T-helper 17 cell (primary cell): Measurements from ENCODE around the gene ADAT1. TPM values are rescaled to one million over a fixed set of nuclear protein-coding genes. Genes with fewer than 3 reads are reported as not detected.
"Not testable (repeated sequence)": the region's sequence is repeated elsewhere in the genome, so short reads cannot be mapped to it uniquely, and the experiment has no call there.

Experiments
- ATAC-seq: fragments of 150-1000 bp; cut with Tn5 transposase; 2 replicates; pipeline ENCODE4 v1.10.0; 2021; ENCODE audit warnings: mild to moderate bottlenecking, moderate library complexity
- DNase-seq, 3 donors: peaks; one replicate each; pipeline versions ENCODE4 v3.0.0 to v3.0.0-alpha.2; 2020 to 2021
- H3K9me3 ChIP-seq: one replicate; pipeline ENCODE4 v1.7.0; 2013; ENCODE audit warnings: low read length, mild to moderate bottlenecking; ENCODE audit not compliant: control insufficient read depth, poor library complexity, severe bottlenecking
- H3K27ac Mint-ChIP-seq: one replicate; pipeline ENCODE4 v1.8.0; 2022; ENCODE audit warnings: mild to moderate bottlenecking, moderate library complexity, mixed read lengths
- H3K27me3 Mint-ChIP-seq: one replicate; pipeline ENCODE4 v1.8.0; 2022; ENCODE audit warnings: mixed read lengths
- H3K36me3 Mint-ChIP-seq: one replicate; pipeline ENCODE4 v1.8.0; 2022; ENCODE audit warnings: low read depth, mixed read lengths
- H3K4me1 Mint-ChIP-seq: one replicate; pipeline ENCODE4 v1.8.0; 2022; ENCODE audit warnings: mild to moderate bottlenecking, mixed read lengths
- H3K4me3 Mint-ChIP-seq: one replicate; pipeline ENCODE4 v1.8.0; 2022; ENCODE audit warnings: mild to moderate bottlenecking, moderate library complexity, mixed read lengths
- total RNA-seq, 4 donors: library from RNA in 2 of 4; stranded (reverse) in 2 of 4; gene quantifications; one replicate each; pipeline ENCODE4 v1.2.3 and lab custom pipeline; 2022 to 2026

The ADAT1 gene
- total RNA-seq, 2 donors from 2014 or later, result 57.9 to 64.1 TPM

DNA sequence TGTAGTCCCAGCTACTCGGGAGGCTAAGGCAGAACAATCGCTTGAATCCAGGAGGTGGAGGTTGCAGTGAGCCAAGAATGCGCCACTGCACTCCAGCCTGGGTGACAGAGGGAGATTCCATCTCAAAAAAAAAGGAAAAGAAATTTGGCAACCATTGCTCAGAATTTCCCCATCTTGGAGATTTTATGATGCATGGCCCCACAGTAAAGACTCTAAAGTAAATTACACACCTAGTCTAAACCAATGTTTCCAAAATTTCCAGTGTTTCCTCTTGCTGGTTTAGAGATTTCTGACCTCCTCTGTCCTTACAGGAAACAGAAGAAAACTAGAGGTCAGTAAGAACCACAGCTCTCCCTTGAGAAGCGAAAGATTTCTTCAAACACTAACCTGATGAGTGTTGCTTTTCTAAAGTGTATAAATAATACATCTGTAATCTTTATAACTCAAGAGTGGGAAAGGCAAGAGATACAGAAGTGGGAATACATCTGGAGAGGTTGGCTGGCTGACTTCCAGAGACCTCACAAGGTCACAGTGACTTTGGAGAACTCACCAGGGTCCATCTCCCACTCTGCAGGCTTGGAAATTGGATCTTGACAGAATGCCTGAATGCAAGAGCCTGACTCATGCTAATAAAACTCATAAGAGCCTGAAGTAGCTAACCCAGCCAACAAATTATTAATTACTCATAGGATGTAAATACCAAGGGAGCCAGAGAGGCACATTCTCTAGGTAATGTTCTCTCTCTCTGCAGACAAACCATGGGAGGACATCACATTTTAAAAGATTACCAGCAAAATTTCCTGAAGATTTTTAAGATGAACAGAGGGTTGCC lies 8.8 kb downstream of the ADAT1 start:
- Mint-ChIP-seq H3K4me3 (no peak overlapping the region), H3K27ac (no peak overlapping the region), H3K27me3 (no peaks in the 10 kb centered on the region), H3K36me3 (peaks cover 4% of the 10 kb centered on the region), H3K4me1 (peaks cover 24% of the 10 kb centered on the region)
- no peak for DNase-seq
- no peaks in the 10 kb centered on the region for H3K9me3 ChIP-seq
- ATAC-seq, result no peak

DNA sequence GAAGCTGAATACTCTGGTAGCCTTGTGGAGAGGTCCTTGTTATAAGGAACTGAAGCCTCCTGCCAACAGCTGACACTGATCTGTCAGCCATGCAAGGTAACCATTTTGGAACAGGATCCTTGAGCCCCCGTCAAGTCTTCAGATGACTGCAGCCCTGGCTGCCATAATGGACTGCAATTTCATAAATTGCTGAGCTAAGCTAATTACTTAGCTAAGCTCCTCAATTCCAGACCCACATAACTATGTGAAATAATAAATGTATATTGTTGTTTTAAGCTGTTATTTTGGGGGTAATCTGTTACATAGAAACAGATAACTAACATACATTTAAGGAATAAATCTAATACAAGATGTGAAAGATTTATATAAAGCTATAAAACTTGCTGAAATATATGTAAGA lies 16.6 kb downstream of the ADAT1 start:
- peaks cover 9% of the 10 kb centered on the region for H3K4me1 Mint-ChIP-seq
- peaks cover 4% of the 10 kb centered on the region for H3K36me3 Mint-ChIP-seq
- no peaks in the 10 kb centered on the region for H3K27me3 Mint-ChIP-seq
- ATAC-seq (no peak), DNase-seq (no peak)
- H3K9me3 ChIP-seq, result no peaks in the 10 kb centered on the region
- H3K4me3 Mint-ChIP-seq, result no peak overlapping the region
- no peak overlapping the region for H3K27ac Mint-ChIP-seq

DNA sequence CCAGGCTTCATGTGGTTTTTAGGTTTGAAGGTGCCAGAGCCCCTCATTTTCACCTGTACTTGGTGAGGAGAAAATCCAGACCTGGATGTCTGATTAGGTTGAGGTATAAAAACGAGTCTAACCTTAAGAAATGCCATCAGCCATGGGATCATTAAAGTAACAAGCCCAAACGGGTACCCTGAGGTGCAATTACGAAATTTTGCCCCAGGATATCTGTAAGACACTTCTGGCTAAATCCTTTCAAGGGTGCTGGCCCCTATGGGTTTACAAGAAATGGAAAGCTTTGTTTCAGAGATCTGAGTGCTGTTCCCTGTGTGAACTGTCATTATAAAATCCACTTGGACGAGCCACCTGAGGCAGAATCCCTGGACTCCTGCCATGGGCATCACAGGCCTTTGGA lies 19.8 kb downstream of the ADAT1 start:
- peaks cover 7% of the 10 kb centered on the region for H3K4me1 Mint-ChIP-seq
- H3K4me3 Mint-ChIP-seq, result no peak overlapping the region
- no peak overlapping the region for H3K27ac Mint-ChIP-seq
- H3K9me3 ChIP-seq, result no peaks in the 10 kb centered on the region
- peaks cover 4% of the 10 kb centered on the region for H3K36me3 Mint-ChIP-seq
- no peak for ATAC-seq
- no peaks in the 10 kb centered on the region for H3K27me3 Mint-ChIP-seq
- DNase-seq, result no peak

DNA sequence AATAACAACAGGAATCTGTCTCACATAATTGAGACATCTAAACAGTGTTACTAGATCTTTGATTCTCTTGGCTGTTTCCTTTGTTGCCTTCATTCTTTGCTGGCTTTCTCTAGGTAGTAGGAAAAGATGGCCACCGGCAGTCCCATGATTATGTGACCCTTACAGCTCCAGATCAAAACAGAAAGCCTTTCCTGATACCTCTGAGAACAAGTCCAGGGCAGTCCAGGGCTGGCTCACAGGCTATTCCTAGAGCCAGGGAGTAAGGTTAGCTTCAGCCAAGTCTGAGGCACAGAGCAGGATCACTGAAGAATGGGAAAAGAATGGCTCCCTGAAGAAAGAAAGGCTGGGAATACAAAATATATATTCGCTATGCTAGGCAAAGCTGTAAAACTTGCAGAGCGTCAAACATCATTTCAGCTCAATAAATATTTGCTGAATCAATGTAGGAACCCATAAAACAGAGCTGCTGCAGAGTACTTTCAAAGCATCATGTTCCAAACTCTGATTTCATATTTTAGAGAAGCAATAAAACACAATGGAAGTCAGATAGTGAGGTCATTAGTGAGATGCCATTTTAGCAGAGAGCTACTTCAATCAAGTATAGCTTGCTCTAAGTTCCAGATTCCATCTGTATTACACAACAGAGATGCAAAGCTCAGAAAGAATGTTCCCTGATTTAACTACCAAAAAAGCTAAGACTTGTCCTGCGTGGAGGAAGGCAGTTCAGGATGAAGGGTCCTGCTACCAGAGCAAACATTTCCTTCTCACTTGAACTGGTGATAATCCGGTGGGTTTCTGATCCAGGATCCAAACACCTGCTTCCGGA lies 23.4 kb downstream of the ADAT1 start:
- DNase-seq (no peak), ATAC-seq (no peak)
- Mint-ChIP-seq H3K4me3 (no peak overlapping the region), H3K27ac (no peak overlapping the region), H3K4me1 (peaks cover 2% of the 10 kb centered on the region), H3K27me3 (no peaks in the 10 kb centered on the region), H3K36me3 (peaks cover 5% of the 10 kb centered on the region)
- no peaks in the 10 kb centered on the region for H3K9me3 ChIP-seq

DNA sequence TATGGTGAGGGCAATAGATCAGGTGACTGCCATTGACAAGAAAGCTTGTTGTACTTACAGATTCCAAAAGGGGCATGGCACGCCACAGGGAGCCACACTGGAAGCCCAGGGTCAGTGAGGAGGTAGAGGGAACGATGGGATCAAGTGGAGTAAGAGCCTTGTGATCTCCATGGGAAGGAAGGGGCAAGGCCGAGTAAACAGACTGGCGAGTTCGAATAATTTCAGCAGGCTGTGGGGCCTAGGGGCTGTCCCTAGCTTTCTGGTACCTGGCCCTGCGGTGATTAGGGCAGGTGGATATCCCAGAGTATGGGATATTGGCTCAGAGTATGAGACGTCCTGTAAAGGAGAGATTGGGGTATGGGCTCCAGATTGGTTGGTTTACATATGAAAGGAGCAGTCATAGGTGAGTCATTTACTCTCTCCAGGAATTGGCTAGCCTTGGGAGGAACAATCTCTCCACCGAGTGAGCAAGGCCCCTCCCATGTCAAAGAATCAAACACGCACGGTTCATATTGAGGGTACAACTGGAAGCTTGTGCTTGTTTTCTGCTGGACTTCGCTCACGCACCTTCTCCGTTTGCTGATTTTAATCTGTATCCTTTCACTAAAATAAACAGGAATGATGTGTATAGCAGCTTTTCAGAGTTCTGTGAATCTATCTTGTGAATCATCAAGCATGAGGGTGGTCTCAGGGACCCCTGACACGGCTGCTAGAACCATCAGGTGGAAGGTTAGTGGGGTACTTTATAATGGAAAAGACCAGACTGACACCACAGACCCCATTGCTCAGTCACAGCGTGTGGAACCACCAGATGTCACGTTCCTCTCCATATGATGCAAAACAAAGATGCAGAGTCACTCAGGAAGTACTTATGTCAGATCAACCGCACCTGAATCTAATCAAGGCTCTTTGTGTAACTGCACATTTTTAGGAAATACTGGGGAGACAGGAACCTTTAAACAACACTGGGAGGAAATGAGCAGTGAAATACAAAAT lies 29.0 kb downstream of the ADAT1 start:
- DNase-seq (no peak), ATAC-seq (no peak)
- peaks cover 6% of the 10 kb centered on the region for H3K4me1 Mint-ChIP-seq
- peak overlapping the region; percentile 47 for H3K27ac Mint-ChIP-seq
- no peak overlapping the region for H3K4me3 Mint-ChIP-seq
- no peaks in the 10 kb centered on the region for H3K9me3 ChIP-seq
- H3K36me3 Mint-ChIP-seq, result peaks cover 7% of the 10 kb centered on the region
- no peaks in the 10 kb centered on the region for H3K27me3 Mint-ChIP-seq

DNA sequence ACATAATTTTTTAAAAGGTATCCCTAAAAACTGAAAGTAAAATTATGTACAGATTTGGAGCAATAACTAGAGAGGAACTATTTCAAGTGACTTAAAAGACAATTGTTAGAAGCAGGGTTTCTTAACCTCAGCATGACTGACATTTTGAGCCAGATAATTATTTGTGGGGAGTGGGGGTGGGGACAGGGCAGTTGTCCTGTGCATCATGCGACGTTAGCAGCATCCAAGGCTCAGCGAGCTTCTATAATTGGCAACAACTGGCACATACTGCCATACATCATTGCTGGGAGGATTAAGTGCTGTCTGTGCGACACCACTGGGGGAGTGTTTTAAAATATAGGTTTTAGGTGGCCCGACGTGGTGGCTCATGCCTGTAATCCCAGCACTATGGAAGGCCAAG lies 29.8 kb downstream of the ADAT1 start:
- no peak for DNase-seq
- Mint-ChIP-seq H3K36me3 (peaks cover 7% of the 10 kb centered on the region), H3K4me3 (no peak overlapping the region), H3K27me3 (no peaks in the 10 kb centered on the region), H3K27ac (no peak overlapping the region), H3K4me1 (peaks cover 6% of the 10 kb centered on the region)
- H3K9me3 ChIP-seq, result no peaks in the 10 kb centered on the region
- no peak for ATAC-seq

DNA sequence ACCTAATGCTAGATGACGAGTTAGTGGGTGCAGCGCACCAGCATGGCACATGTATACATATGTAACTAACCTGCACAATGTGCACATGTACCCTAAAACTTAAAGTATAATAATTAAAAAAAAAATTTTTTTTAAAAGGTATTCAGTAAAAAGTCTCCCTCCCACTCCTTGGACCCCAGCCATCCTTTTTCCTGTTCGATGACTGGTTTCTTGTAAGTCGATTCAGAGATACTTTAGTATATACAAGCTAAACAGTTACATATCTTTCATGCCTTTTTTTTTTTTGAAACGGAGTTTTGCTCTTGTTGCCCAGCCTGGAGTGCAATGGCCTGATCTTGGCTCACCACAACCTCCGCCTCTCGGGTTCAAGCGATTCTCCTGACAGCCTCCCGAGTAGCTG lies 31.2 kb downstream of the ADAT1 start:
- H3K27me3 Mint-ChIP-seq, H3K4me1 Mint-ChIP-seq, H3K4me3 Mint-ChIP-seq, DNase-seq, ATAC-seq, H3K27ac Mint-ChIP-seq, H3K9me3 ChIP-seq, H3K36me3 Mint-ChIP-seq: not testable (repeated sequence)

DNA sequence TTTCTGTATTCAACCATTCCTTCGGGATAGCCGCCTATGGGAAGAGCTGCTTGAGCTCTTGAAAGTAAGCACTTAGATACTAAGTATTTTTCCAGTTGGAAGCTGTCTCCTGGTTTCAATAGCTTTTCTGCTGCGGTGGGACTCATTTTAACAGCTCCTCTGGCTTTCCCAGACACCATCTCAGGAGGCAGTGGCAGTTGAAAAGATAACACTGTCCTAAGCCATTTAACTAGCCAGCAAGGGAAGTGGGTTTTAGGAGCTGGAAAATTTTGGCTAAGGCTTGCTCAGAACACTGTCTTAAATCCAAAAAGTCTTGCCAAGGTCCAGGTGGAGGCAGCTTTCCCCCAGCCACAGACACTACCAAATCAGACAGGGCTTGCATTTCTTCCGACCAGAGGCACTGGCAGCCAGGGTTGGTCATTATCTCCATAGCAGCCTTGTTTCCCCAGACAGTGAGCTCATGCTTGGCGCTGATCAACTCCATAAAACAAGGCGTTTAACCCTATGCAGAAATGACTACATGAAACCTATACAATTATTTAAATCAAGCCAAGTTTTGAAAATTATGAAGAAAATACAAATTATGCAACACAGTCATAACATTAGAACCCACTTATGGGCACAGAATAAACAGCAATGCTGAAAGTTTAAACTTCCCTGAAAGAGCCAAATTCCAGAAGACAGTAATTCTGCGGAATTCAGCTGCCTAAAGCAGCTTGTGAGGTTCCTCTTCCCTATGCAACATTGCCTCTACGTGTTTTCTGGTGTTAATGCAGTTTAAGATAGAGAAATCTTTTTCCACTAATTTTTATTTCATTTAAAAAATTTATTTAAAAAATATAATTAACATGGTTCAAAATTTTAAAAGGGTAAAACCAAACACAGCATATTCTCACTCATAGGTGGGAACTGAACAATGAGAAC lies 31.9 kb downstream of the ADAT1 start:
- H3K27ac Mint-ChIP-seq, result no peak overlapping the region
- DNase-seq (no peak), ATAC-seq (no peak)
- H3K4me3 Mint-ChIP-seq, result no peak overlapping the region
- H3K4me1 Mint-ChIP-seq, result peaks cover 6% of the 10 kb centered on the region
- H3K36me3 Mint-ChIP-seq, result peaks cover 2% of the 10 kb centered on the region
- H3K27me3 Mint-ChIP-seq, result no peaks in the 10 kb centered on the region
- no peaks in the 10 kb centered on the region for H3K9me3 ChIP-seq

DNA sequence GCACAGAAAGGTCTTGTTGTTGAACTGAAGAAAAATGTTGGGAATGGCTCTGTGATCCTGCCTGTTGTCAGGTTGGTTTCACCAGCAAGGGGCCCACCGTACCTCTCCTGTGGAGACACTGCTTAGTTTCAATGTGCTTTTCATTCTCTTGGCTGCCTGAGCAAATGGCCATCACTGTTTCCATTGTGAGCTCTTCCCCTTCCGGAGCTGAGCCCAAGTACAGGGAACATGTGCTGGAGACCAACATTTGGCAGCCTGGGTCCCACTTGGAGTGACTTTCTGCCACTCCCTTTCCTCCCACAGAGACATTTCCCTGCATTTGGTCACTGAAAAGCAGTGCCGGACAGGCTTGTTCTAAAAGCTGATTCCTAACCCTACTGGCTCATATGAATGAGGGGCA lies 33.8 kb downstream of the ADAT1 start:
- ATAC-seq (no peak), DNase-seq (no peak)
- no peak overlapping the region for H3K4me3 Mint-ChIP-seq
- H3K27me3 Mint-ChIP-seq, result no peaks in the 10 kb centered on the region
- H3K27ac Mint-ChIP-seq, result no peak overlapping the region
- peaks cover 14% of the 10 kb centered on the region for H3K4me1 Mint-ChIP-seq
- no peaks in the 10 kb centered on the region for H3K9me3 ChIP-seq
- peaks cover 2% of the 10 kb centered on the region for H3K36me3 Mint-ChIP-seq

DNA sequence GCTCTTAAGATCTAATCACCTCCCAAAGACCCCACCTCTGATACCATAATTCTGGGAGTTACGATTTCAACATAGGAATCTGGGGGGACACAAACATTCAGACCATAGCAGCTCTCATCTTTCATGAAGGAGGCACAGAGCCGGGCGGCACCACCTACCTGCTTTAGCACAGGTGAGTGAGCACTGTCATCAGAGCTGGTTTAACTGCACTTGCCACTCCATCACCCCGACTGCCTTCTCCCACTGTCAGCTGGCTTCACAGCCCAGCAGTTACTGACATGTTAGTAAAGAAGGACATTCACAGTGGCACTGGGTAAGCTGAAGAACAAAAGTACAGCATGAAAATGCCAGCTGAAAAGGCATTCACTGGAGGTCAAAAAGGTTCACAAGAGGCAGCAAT lies 34.4 kb downstream of the ADAT1 start:
- Mint-ChIP-seq H3K4me3 (no peak overlapping the region), H3K4me1 (peaks cover 14% of the 10 kb centered on the region), H3K36me3 (peaks cover 1% of the 10 kb centered on the region), H3K27me3 (no peaks in the 10 kb centered on the region), H3K27ac (no peak overlapping the region)
- no peak for ATAC-seq
- H3K9me3 ChIP-seq, result no peaks in the 10 kb centered on the region
- DNase-seq, result no peak

DNA sequence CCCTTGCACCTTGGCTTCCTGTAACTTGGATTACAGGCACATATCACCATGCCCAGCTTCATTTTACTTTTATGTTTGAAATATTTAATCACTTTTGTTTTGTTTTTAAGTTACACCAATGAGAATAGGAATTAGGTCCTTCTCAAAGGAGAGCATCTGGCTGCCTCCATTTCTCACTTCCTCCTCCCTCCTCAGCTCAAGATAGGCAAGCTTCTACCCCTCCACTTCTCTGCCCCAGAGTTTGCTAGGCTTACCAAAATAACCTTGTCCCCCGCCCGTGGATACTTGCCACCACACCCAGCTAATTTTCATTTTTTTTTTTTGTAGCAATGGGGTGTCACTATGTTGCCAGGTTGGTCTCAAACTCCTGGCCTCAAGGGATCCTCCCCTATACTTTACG lies 39.0 kb downstream of the ADAT1 start:
- DNase-seq (no peak), ATAC-seq (no peak)
- H3K27ac Mint-ChIP-seq, result peak overlapping the region; percentile 88
- no peaks in the 10 kb centered on the region for H3K27me3 Mint-ChIP-seq
- H3K4me1 Mint-ChIP-seq, result peaks cover 14% of the 10 kb centered on the region
- no peaks in the 10 kb centered on the region for H3K36me3 Mint-ChIP-seq
- no peak overlapping the region for H3K4me3 Mint-ChIP-seq
- H3K9me3 ChIP-seq, result no peaks in the 10 kb centered on the region

DNA sequence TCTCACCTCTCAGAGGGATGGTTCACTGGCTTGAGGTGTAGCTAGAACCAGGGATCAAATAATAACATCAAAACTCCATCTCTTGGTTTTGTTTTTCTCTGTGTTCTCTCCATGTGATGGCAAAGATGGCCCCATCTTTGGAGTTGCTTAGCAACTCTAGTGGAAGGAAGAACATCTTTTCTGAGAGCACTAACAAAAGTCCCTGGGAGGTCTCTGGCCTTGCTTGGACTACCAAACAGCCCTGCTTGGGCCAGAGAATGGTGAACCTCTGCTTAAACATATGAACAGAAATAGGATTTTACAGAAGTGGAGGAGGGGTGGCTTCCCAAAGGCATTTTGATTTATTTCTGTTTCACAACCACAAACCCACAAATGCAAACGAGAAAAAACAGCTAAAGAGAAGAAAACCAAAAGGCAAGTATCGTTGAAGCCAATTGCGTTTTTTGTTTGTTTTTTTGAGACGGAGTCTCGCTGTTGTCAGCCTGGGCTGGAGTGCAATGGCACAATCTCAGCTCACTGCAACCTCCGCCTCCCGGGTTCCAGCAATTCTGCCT lies 43.7 kb downstream of the ADAT1 start:
- Mint-ChIP-seq H3K4me1 (peaks cover 8% of the 10 kb centered on the region), H3K36me3 (no peaks in the 10 kb centered on the region), H3K4me3 (no peak overlapping the region), H3K27ac (no peak overlapping the region), H3K27me3 (no peaks in the 10 kb centered on the region)
- ATAC-seq, result no peak
- no peak for DNase-seq
- H3K9me3 ChIP-seq, result no peaks in the 10 kb centered on the region
